Epithelial cell of proximal tubule (primary cell): Measurements from ENCODE around the gene DGLUCY. TPM values are rescaled to one million over a fixed set of nuclear protein-coding genes. Genes with fewer than 3 reads are reported as not detected.
"Not testable (repeated sequence)": the region's sequence is repeated elsewhere in the genome, so short reads cannot be mapped to it uniquely, and the experiment has no call there.

Experiments used
- DNase-seq: peaks from one replicate; pipeline ENCODE4 v3.0.0-alpha.2; 2011; ENCODE audit warnings: low read depth
- H3K4me3 ChIP-seq: 2 replicates; pipeline ENCODE4 v1.5.1; 2011; ENCODE audit warnings: low read depth, mild to moderate bottlenecking, low read length
- total RNA-seq: library from RNA; depleted of rRNA; stranded (reverse); fragments of >200 nt; gene quantifications from 2 replicates; pipeline ENCODE4 v1.2.3, GENCODE V29; 2015
- TF ChIP-seq, protein P1 (sequence below): conservative IDR thresholded peaks from 2 replicates; pipeline ENCODE4 v1.5.1; 2012; ENCODE audit warnings: low read depth, mild to moderate bottlenecking, low read length

DGLUCY gene
- total RNA-seq, 1 donor from 2014 or later, result 21.6 TPM

DNA sequence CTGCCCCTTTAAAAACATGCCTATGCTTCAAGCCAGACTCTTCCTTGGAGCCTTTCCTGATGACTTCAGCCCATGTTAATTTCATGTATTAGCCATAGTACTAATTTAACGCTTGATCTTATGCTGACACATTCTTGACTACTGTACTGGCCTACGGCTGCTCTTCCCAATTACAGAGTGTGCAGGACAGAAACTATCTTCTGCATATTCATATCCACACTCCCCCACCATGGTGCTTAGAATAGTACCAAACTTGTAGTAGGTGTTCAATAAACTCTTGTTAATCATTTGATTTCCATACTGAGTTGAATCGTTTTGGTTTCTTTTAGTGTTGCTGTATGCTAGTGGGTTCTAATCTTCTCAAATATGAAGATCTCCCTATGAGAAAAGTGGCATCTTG is 21.8 kb upstream of the DGLUCY start:
- TF ChIP-seq, protein P1, sequence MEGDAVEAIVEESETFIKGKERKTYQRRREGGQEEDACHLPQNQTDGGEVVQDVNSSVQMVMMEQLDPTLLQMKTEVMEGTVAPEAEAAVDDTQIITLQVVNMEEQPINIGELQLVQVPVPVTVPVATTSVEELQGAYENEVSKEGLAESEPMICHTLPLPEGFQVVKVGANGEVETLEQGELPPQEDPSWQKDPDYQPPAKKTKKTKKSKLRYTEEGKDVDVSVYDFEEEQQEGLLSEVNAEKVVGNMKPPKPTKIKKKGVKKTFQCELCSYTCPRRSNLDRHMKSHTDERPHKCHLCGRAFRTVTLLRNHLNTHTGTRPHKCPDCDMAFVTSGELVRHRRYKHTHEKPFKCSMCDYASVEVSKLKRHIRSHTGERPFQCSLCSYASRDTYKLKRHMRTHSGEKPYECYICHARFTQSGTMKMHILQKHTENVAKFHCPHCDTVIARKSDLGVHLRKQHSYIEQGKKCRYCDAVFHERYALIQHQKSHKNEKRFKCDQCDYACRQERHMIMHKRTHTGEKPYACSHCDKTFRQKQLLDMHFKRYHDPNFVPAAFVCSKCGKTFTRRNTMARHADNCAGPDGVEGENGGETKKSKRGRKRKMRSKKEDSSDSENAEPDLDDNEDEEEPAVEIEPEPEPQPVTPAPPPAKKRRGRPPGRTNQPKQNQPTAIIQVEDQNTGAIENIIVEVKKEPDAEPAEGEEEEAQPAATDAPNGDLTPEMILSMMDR, result no peak
- no peak for DNase-seq
- no peak overlapping the region for H3K4me3 ChIP-seq

DNA sequence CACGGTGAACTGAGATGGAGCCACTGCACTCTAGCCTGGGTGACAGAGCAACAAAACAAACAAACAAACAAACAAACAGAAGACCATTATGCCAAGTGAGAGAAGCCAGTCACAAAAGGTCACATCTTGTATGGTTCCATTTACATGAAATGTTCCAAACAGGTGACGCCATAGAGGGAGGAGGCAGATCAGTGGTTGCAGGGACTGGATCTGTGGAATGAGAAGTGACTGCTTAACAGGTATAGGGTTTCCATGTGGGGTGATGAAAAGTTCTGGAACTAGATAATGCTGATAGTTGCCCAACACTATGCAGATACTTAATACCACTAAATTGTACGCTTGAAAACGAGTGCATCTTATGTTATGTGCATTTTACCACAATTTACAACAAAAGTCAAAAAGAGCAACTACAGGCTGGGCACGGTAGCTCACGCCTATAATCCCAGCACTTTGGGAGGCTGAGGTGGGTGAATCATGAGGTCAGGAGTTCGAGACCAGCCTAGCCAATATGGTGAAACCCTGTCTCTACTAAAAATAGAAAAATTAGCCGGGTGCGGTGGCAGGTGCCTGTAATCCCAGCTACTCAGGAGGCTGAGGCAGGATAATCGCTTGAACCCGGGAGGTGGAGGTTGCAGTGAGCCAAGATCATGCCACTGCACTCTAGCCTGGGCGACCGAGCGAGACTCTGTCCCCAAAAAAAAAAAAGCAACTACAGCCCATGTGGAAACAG is 20.0 kb upstream of the DGLUCY start:
- not testable (repeated sequence) for H3K4me3 ChIP-seq, DNase-seq

DNA sequence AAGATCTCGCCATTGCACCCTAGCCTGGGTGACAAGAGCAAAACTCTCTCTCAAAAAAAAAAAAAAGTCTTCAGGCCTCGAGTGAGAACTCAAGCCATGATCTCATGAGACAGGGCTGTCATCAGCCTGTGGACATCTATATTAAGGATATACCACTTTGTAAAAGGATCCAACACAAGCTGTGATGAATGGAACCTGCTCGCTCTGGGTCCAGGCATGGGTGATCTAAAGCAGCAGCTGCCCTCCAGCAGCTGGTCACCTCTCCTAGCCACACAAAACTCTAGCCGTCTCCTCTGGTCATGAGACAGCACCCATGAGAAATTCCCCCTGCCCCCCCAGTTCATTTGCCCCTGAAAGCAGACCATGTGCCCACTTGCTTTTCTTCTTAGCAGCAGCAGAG is 19.1 kb upstream of the DGLUCY start:
- TF ChIP-seq, protein P1, result no peak
- no peak overlapping the region for H3K4me3 ChIP-seq
- DNase-seq, result no peak

DNA sequence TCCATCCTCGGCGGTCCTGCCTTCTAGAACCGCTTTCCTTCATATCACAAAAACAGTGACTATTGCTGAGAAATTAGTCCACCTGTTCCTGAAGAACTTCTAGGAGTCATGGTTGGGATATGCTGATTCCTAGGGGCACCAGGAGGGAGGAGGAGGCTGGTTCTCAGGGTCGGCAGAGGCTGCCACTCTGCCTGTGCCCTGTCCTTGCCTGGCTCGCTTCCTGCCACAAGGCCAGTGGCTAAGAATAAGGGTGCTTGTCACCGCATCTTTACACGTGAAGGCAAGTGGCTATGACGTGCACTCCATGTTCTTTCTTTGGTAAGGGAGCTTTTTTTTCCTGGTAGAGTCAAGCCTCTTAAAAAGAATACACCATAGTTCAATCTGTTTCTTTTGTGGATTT is 18.7 kb upstream of the DGLUCY start:
- DNase-seq, result no peak
- no peak overlapping the region for H3K4me3 ChIP-seq
- TF ChIP-seq, protein P1, result no peak

DNA sequence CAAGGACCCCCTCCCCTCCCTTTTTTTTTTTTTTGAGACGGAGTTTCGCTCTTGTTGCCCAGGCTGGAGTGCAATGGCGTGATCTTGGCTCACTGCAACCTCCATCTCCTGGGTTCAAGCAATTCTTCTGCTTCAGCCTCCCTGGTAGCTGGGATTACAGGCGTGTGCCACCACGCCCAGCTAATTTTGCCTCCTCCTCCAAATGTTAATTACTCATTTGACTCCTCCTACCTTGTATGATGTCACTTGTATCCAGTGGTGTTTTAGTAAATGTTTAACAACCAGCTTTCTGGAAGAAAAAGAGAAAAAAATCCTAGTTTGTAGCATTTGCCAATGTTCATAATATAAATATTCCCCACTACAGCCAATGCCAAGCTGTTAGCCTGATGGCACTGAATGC is 16.2 kb upstream of the DGLUCY start:
- H3K4me3 ChIP-seq, DNase-seq: not testable (repeated sequence)

DNA sequence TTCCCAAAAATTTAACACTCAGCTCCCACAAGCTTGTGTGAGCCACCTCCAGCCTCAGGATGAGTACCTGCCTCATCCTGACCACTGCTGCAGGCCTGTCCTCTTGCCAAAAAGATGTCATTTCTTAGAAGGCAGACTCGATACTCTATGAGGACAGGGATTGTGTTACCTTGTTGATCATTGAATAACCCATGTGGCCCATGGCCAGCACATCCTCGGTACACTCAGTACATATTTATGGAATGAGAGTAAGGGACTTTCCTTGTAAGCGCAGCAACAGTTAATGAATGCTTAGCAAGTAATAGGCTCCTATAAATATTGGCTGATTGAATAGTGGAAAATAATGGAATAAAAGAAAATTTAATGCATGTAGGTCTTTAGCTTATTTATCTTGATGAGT is 15.3 kb upstream of the DGLUCY start:
- TF ChIP-seq, protein P1, result no peak
- H3K4me3 ChIP-seq, result no peak overlapping the region
- DNase-seq, result peak; percentile 74

DNA sequence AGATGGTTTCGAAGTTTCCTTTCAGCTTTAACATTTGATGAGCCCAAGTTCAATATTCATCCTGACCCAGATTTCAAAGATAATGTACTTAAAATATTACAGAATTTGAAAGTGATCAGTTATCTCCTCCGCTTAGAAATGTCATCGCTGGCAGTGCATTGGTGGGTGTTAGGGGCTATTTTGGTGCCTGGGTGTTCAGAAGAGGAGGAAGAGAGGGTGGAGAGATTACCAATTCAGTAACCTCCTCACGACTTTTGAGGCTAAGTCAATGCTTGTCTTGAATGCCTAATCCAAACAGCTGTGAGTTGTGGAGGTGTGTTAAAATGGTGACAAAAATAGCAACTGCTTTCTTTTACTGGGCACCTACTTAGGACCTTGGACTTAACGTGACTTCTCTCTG is 13.8 kb upstream of the DGLUCY start:
- TF ChIP-seq, protein P1, result no peak
- no peak for DNase-seq
- no peak overlapping the region for H3K4me3 ChIP-seq

DNA sequence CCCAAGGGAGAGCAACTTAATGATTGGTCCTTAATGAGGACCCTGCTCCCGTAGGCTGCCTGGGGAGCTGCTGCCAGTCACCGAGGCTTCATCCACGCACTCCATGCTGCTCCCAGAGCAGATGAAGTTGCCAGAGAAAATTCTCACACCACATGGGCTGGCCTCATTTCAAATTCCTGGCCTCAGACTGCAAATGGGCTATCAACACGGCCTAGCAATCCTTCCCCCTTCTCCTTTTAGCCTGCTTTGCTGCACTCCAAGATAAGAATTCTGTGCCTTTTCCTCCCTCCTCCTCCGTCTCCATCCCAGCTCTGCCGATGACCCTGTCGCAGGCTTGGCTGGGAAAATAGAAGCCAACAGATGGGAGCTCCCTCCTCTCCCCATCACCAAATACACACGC is 10.8 kb upstream of the DGLUCY start:
- no peak for DNase-seq
- TF ChIP-seq, protein P1, result no peak
- no peak overlapping the region for H3K4me3 ChIP-seq
